G401 (cell line): ENCODE measurements around the gene PRAC1. TPM values are rescaled to one million over a fixed set of nuclear protein-coding genes. Genes with fewer than 3 reads are reported as not detected.

Experiments
- total RNA-seq: library from RNA; depleted of rRNA; stranded (reverse); fragments of >200 nt; shearing (Covaris generic); gene quantifications from 2 replicates; pipeline ENCODE4 v1.2.3, GENCODE V29; 2014; rRNA removed

PRAC1 gene
- total RNA-seq, 1 experiment from 2014 or later, result 8.2 TPM

Other genes starting within 250 kb of the PRAC1 start
- not detected in 2 replicates for gene HOXB1, start 191.5 kb downstream of the PRAC1 start, total RNA-seq
- 8.9 and 19.7 TPM in 2 replicates for gene HOXB2, start 177.4 kb downstream of the PRAC1 start, total RNA-seq
- 0.78 and 2.2 TPM in 2 replicates for gene HOXB4, start 144.2 kb downstream of the PRAC1 start, total RNA-seq
- 0.74 and 12.0 TPM in 2 replicates for gene HOXB3, start 132.3 kb downstream of the PRAC1 start, total RNA-seq
- 1.7 TPM in 1 of 2 replicates, not detected in the other for gene HOXB5, start 128.7 kb downstream of the PRAC1 start, total RNA-seq
- 0.92 and 2.0 TPM in 2 replicates for gene HOXB6, start 117.5 kb downstream of the PRAC1 start, total RNA-seq
- 9.1 and 12.8 TPM in 2 replicates for gene HOXB7, start 111.5 kb downstream of the PRAC1 start, total RNA-seq
- 0.10 TPM in 1 of 2 replicates, not detected in the other for gene HOXB8, start 107.2 kb downstream of the PRAC1 start, total RNA-seq
- gene HOXB9, start 96.2 kb downstream of the PRAC1 start, total RNA-seq, result 1.8 and 4.1 TPM in 2 replicates
- 9.5 and 42.2 TPM in 2 replicates for gene PRAC2, start 667 bp upstream of the PRAC1 start, total RNA-seq
- gene HOXB13, start 6.2 kb upstream of the PRAC1 start, total RNA-seq, result 54.8 and 60.5 TPM in 2 replicates
- 6.9 and 9.4 TPM in 2 replicates for gene TTLL6, start 94.7 kb upstream of the PRAC1 start, total RNA-seq
- 37.8 and 66.1 TPM in 2 replicates for gene CALCOCO2, start 108.5 kb upstream of the PRAC1 start, total RNA-seq
- gene ATP5MC1, start 170.3 kb upstream of the PRAC1 start, total RNA-seq, result 62.0 and 83.3 TPM in 2 replicates
- 71.2 and 71.3 TPM in 2 replicates for gene UBE2Z, start 185.9 kb upstream of the PRAC1 start, total RNA-seq
- 206 and 275 TPM in 2 replicates for gene SNF8, start 222.3 kb upstream of the PRAC1 start, total RNA-seq
- gene GIP, start 246.1 kb upstream of the PRAC1 start, total RNA-seq, result 0.20 and 1.5 TPM in 2 replicates